Measurements from ENCODE around the gene DGKZ. TPM values are rescaled to one million over a fixed set of nuclear protein-coding genes. Genes with fewer than 3 reads are reported as not detected.

DGKZ gene
- total and polyA plus RNA-seq, 2 of the 13 experiments (the other 11 are each of a cell fraction or from before 2014, with no cell fraction given) = 15.8 to 20.7 TPM

- H3K9me3 ChIP-seq (ENCODE audit: low read length) = no peaks in the 10 kb centered on the region
- no peak overlapping the region for H3K9ac ChIP-seq (ENCODE audit: insufficient read depth, low read depth, low read length)
- FAIRE-seq (no peak), DNase-seq (ENCODE audit: low spot score) (no peak), ATAC-seq (no peak)
- no peaks in the 10 kb centered on the region for H3K27me3 ChIP-seq (ENCODE audit: control insufficient read depth in 1 of 2, insufficient read depth in 2 of 2, low read length in 2 of 2)
- intact Hi-C loops (cut with micrococcal nuclease; ENCODE audit: unreplicated experiment) (no loop called here), in situ Hi-C loops (cut with HindIII; ENCODE audit: extremely low pct_ligation_motif_present, low pct_unique_long_range_greater_than_20kb) (no loop called here)
- peaks cover 0 to 2% of the 10 kb centered on the region in 2 experiments; a peak in 1 of 5 replicates for H3K36me3 ChIP-seq (replicated peaks in 1 of 2; ENCODE audit: control insufficient read depth in 1 of 2, insufficient read depth in 2 of 2, low read length in 2 of 2)
- no TSS peak for BruUV-seq (replicated peaks)
- WGBS (ENCODE audit: low lambda C conversion rate) = 93% methylated on average over 11 of the region's 11 CpGs
- ChIA-PET CTCF (ENCODE audit: low intra/inter-chr PET ratio, low total read pairs) (no interaction called here), POLR2A (no interaction called here)
- TF ChIP-seq ZFP41 (CRISPR knock-in tag; IDR thresholded peaks at IDR 0.05; ENCODE audit: borderline replicate concordance) (no peak), ZBTB20 (CRISPR knock-in tag; IDR thresholded peaks at IDR 0.05; ENCODE audit: borderline replicate concordance, low read depth) (no peak), ZNF562 (CRISPR knock-in tag; IDR thresholded peaks at IDR 0.05; ENCODE audit: borderline replicate concordance) (no peak), ZNF710 (CRISPR knock-in tag; IDR thresholded peaks at IDR 0.05; ENCODE audit: borderline replicate concordance) (no peak), ISL2 (CRISPR knock-in tag; IDR thresholded peaks at IDR 0.05) (no peak), ZKSCAN8 (CRISPR knock-in tag; IDR thresholded peaks at IDR 0.05; ENCODE audit: borderline replicate concordance) (no peak)
- H3K4me3 ChIP-seq (replicated peaks in 1 of 3; ENCODE audit: insufficient read depth in 1 of 3, low read depth in 2 of 3, low read length in 3 of 3) = no peak overlapping the region
- peaks cover 4% of the 10 kb centered on the region for H3K79me2 ChIP-seq (ENCODE audit: insufficient read depth, low read length)
- no peak overlapping the region for H2AFZ ChIP-seq (ENCODE audit: low read length)
- no peaks in the 10 kb centered on the region for H4K20me1 ChIP-seq (ENCODE audit: insufficient read depth, low read length)
- H3K4me2 ChIP-seq (ENCODE audit: low read depth, low read length) = no peak overlapping the region
- no peak overlapping the region for H3K27ac ChIP-seq (ENCODE audit: extremely low read length, insufficient read depth, low read length)
- H3K4me1 ChIP-seq (ENCODE audit: insufficient read depth, low read length) = peaks cover 19% of the 10 kb centered on the region
These were observed 30.0 kb downstream of the DGKZ start for GRCh38 chr11:46377290-46377689.

GRCh38 chr11:46377831-46378230, 30.6 kb downstream of the DGKZ start:
- H3K9me3 ChIP-seq (ENCODE audit: low read length) = no peaks in the 10 kb centered on the region
- no peak for ATAC-seq
- no peak for FAIRE-seq
- no peaks in the 10 kb centered on the region for H3K27me3 ChIP-seq (ENCODE audit: control insufficient read depth in 1 of 2, insufficient read depth in 2 of 2, low read length in 2 of 2)
- no peaks in the 10 kb centered on the region; a peak in 1 of 5 replicates for H3K36me3 ChIP-seq (replicated peaks in 1 of 2; ENCODE audit: control insufficient read depth in 1 of 2, insufficient read depth in 2 of 2, low read length in 2 of 2)
- in situ Hi-C loops (cut with HindIII; ENCODE audit: extremely low pct_ligation_motif_present, low pct_unique_long_range_greater_than_20kb) = no loop called here
- H3K4me2 ChIP-seq (ENCODE audit: low read depth, low read length) = no peak overlapping the region
- DNase-seq (ENCODE audit: low spot score) = no peak
- peaks cover 24% of the 10 kb centered on the region for H3K4me1 ChIP-seq (ENCODE audit: insufficient read depth, low read length)
- H4K20me1 ChIP-seq (ENCODE audit: insufficient read depth, low read length) = peaks cover under 1% of the 10 kb centered on the region; the same call in 1 of the 2 replicates
- no peak overlapping the region for H2AFZ ChIP-seq (ENCODE audit: low read length)
- CTCF ChIA-PET (ENCODE audit: low intra/inter-chr PET ratio, low total read pairs) = no interaction called here
- no peak overlapping the region for H3K4me3 ChIP-seq (replicated peaks in 1 of 3; ENCODE audit: insufficient read depth in 1 of 3, low read depth in 2 of 3, low read length in 3 of 3)
- WGBS (ENCODE audit: low lambda C conversion rate) = 86% methylated on average over 3 of the region's 5 CpGs
- POLR2A ChIA-PET = no interaction called here
- peaks cover 4% of the 10 kb centered on the region for H3K79me2 ChIP-seq (ENCODE audit: insufficient read depth, low read length)
- no peak overlapping the region for H3K27ac ChIP-seq (ENCODE audit: extremely low read length, insufficient read depth, low read length)
- no peak overlapping the region for H3K9ac ChIP-seq (ENCODE audit: insufficient read depth, low read depth, low read length)
- intact Hi-C loops (cut with micrococcal nuclease; ENCODE audit: unreplicated experiment) = no loop called here
- no TSS peak for BruUV-seq (replicated peaks)
- no peak for TF ChIP-seq MEF2D (CRISPR knock-in tag; IDR thresholded peaks at IDR 0.05)
- no peak for TF ChIP-seq RFX3 (CRISPR knock-in tag; IDR thresholded peaks at IDR 0.05)
- TF ChIP-seq MTA3 (CRISPR knock-in tag; IDR thresholded peaks at IDR 0.05) = no peak
- TF ChIP-seq MBNL3 (CRISPR knock-in tag; conservative IDR thresholded peaks at IDR 0.05) = no peak
- no peak for TF ChIP-seq ZFP36L2 (CRISPR knock-in tag; IDR thresholded peaks at IDR 0.05)
- no peak for TF ChIP-seq ZMAT5 (CRISPR knock-in tag; IDR thresholded peaks at IDR 0.05; ENCODE audit: borderline replicate concordance, low read depth)
- TF ChIP-seq LCORL (IDR thresholded peaks at IDR 0.05) = no peak
- TF ChIP-seq LCORL (CRISPR knock-in tag; IDR thresholded peaks at IDR 0.05) = no peak
- TF ChIP-seq ATF2 (CRISPR knock-in tag; IDR thresholded peaks at IDR 0.05) = no peak
- no peak for TF ChIP-seq YY1 (IDR thresholded peaks at IDR 0.05; ENCODE audit: insufficient read depth, insufficient replicate concordance, low read depth, low read length)
- TF ChIP-seq CEBPG (CRISPR knock-in tag; IDR thresholded peaks at IDR 0.05) = no peak
- no peak for TF ChIP-seq SIN3A (IDR thresholded peaks at IDR 0.05; ENCODE audit: borderline replicate concordance, low read depth, low read length)

Measured in HepG2 (cell line).